Measurements from ENCODE around the gene OR6V1.

The OR6V1 gene

DNA sequence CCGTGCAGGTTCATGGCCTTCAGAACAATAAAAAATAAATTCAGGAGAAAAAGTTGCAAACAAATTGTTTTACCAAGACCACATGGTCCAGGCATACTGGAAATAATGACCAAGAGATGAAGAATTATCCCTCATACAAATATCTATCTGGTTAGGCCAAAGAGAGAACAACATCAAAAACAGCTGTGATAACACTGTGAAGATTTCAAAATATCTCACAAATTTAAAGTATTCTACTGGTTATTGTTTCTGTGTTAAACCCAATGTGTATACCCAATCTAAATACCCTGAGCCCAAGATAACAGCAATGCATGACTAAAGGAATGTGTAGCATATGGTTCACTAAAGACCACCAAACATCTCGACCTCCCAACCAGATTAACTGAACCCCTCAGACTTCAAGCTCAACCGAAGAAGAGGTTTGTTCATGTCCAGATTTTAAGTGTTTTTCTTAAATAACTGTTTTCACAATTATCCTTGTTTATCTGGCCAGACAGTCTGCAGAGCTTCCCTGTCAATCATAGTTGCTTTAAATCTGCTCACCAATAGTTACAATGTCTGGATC is 36.1 kb upstream of the OR6V1 start:
- peaks cover 3% of the 10 kb centered on the region for H3K4me1 ChIP-seq (ENCODE audit: control insufficient read depth, insufficient read depth, low read length)
- H3K27me3 ChIP-seq (ENCODE audit: control insufficient read depth in 1 of 2, insufficient read depth in 2 of 2, low read length in 2 of 2): peaks cover 0 to 3% of the 10 kb centered on the region in 2 donors
- H3K27ac ChIP-seq (ENCODE audit: low read length): no peak overlapping the region
- H3K9me3 ChIP-seq (ENCODE audit: control insufficient read depth in 2 of 2, low read length in 2 of 2): no peaks in the 10 kb centered on the region
- no peak overlapping the region for H3K4me3 ChIP-seq (ENCODE audit: low read length in 2 of 2)
- no peaks in the 10 kb centered on the region for H3K36me3 ChIP-seq (ENCODE audit: control insufficient read depth in 2 of 2, insufficient read depth in 2 of 2, low read length in 2 of 2)
- no peak overlapping the region for H3K9ac ChIP-seq (ENCODE audit: low read length in 2 of 2)

DNA sequence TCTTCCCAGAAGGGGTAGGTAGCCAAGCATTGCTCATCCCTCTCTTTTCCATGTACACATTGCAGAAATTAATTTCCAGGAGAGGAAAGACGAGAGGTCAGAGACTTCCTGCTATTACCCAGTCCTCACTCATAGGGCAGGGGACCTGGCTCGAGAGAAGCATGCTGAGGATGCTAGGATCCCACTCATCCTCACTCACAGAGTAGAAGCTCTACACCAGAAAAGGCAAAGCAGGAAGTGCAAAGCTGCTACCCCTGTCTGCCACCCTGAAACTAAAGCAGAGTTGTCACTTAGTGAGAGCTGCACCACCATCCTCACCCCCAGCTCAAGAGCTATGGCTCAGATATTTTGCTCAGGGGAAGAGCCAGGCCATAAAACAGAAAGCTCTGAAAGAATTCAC is 35.1 kb upstream of the OR6V1 start:
- Histone ChIP-seq H3K4me1 (ENCODE audit: control insufficient read depth, insufficient read depth, low read length) (peaks cover 3% of the 10 kb centered on the region), H3K27ac (ENCODE audit: low read length) (no peak overlapping the region), H3K9ac (ENCODE audit: low read length in 2 of 2) (no peak overlapping the region), H3K9me3 (ENCODE audit: control insufficient read depth in 2 of 2, low read length in 2 of 2) (no peaks in the 10 kb centered on the region), H3K27me3 (ENCODE audit: control insufficient read depth in 1 of 2, insufficient read depth in 2 of 2, low read length in 2 of 2) (peaks cover 0 to 3% of the 10 kb centered on the region in 2 donors), H3K36me3 (ENCODE audit: control insufficient read depth in 2 of 2, insufficient read depth in 2 of 2, low read length in 2 of 2) (no peaks in the 10 kb centered on the region), H3K4me3 (ENCODE audit: low read length in 2 of 2) (no peak overlapping the region)

GRCh38 chr7:143018931-143019330 is 33.2 kb upstream of the OR6V1 start:
- Histone ChIP-seq H3K9me3 (ENCODE audit: control insufficient read depth in 2 of 2, low read length in 2 of 2) (no peaks in the 10 kb centered on the region), H3K4me3 (ENCODE audit: low read length in 2 of 2) (no peak overlapping the region), H3K27me3 (ENCODE audit: control insufficient read depth in 1 of 2, insufficient read depth in 2 of 2, low read length in 2 of 2) (peaks cover 0 to 3% of the 10 kb centered on the region in 2 donors), H3K36me3 (ENCODE audit: control insufficient read depth in 2 of 2, insufficient read depth in 2 of 2, low read length in 2 of 2) (no peaks in the 10 kb centered on the region), H3K27ac (ENCODE audit: low read length) (no peak overlapping the region), H3K4me1 (ENCODE audit: control insufficient read depth, insufficient read depth, low read length) (no peaks in the 10 kb centered on the region), H3K9ac (ENCODE audit: low read length in 2 of 2) (no peak overlapping the region)

DNA sequence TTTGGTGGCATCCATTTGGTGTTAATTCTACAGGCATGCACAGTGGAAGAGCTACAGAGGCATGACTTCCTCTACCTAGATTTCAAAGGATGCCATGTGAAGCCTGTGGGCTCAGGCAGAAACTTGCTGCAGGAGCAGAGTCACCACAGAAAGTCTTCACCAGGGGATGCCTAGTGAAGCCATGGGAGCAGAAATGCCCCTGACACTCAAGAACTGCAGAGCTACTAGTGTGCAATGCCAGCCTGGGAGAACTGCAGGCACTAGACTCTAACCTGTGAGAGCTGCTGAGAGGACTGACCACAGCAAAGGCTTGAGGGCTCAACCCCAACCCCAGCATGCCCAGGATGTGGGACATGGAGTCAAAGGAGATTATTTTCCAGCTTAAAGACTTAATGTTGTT is 29.1 kb upstream of the OR6V1 start:
- no peaks in the 10 kb centered on the region for H3K4me1 ChIP-seq (ENCODE audit: control insufficient read depth, insufficient read depth, low read length)
- H3K27ac ChIP-seq (ENCODE audit: low read length): no peak overlapping the region
- H3K4me3 ChIP-seq (ENCODE audit: low read length in 2 of 2): no peak overlapping the region
- no peaks in the 10 kb centered on the region for H3K36me3 ChIP-seq (ENCODE audit: control insufficient read depth in 2 of 2, insufficient read depth in 2 of 2, low read length in 2 of 2)
- H3K27me3 ChIP-seq (ENCODE audit: control insufficient read depth in 1 of 2, insufficient read depth in 2 of 2, low read length in 2 of 2): no peaks in the 10 kb centered on the region
- H3K9ac ChIP-seq (ENCODE audit: low read length in 2 of 2): no peak overlapping the region
- H3K9me3 ChIP-seq (ENCODE audit: control insufficient read depth in 2 of 2, low read length in 2 of 2): no peaks in the 10 kb centered on the region

GRCh38 chr7:143025371-143025770 is 26.8 kb upstream of the OR6V1 start:
- no peak overlapping the region for H3K9ac ChIP-seq (ENCODE audit: low read length in 2 of 2)
- no peaks in the 10 kb centered on the region for H3K4me1 ChIP-seq (ENCODE audit: control insufficient read depth, insufficient read depth, low read length)
- no peaks in the 10 kb centered on the region for H3K36me3 ChIP-seq (ENCODE audit: control insufficient read depth in 2 of 2, insufficient read depth in 2 of 2, low read length in 2 of 2)
- no peaks in the 10 kb centered on the region for H3K9me3 ChIP-seq (ENCODE audit: control insufficient read depth in 2 of 2, low read length in 2 of 2)
- no peaks in the 10 kb centered on the region for H3K27me3 ChIP-seq (ENCODE audit: control insufficient read depth in 1 of 2, insufficient read depth in 2 of 2, low read length in 2 of 2)
- no peak overlapping the region for H3K27ac ChIP-seq (ENCODE audit: low read length)
- no peak overlapping the region for H3K4me3 ChIP-seq (ENCODE audit: low read length in 2 of 2)

DNA sequence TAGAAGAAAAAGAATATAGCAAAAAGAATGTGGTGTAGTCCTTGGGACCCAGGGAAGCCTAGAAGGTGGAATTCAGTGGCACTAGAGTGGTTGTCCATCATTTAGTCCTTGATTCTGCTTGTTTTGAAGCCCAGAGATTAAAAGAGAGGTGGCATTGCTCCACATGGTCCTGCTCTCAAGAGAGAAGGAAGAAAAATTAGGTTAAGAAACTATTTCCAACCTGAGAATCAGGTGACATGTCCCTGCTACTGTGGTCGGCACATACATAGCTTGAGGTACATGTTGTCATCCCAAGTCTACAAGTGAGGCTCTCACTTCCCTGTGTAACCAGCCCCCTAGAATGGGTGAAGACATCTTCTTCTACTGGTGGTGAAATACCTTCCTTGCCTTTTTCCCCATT is 25.1 kb upstream of the OR6V1 start, which contains the start of gene OR9A2:
Gene OR9A2 (minus strand): TSS at position 101 of the 400 bp plus-strand sequence. CDS start 0 bp downstream, at position 101.
- Histone ChIP-seq H3K36me3 (ENCODE audit: control insufficient read depth in 2 of 2, insufficient read depth in 2 of 2, low read length in 2 of 2) (no peaks in the 10 kb centered on the region), H3K4me3 (ENCODE audit: low read length in 2 of 2) (no peak within 1 kb of the TSS)

GRCh38 chr7:143027683-143028082 is 24.5 kb upstream of the OR6V1 start:
- Histone ChIP-seq H3K27me3 (ENCODE audit: control insufficient read depth in 1 of 2, insufficient read depth in 2 of 2, low read length in 2 of 2) (peaks cover 0 to 2% of the 10 kb centered on the region in 2 donors), H3K9ac (ENCODE audit: low read length in 2 of 2) (no peak overlapping the region), H3K4me3 (ENCODE audit: low read length in 2 of 2) (no peak overlapping the region), H3K36me3 (ENCODE audit: control insufficient read depth in 2 of 2, insufficient read depth in 2 of 2, low read length in 2 of 2) (no peaks in the 10 kb centered on the region), H3K27ac (ENCODE audit: low read length) (no peak overlapping the region), H3K4me1 (ENCODE audit: control insufficient read depth, insufficient read depth, low read length) (no peaks in the 10 kb centered on the region), H3K9me3 (ENCODE audit: control insufficient read depth in 2 of 2, low read length in 2 of 2) (no peaks in the 10 kb centered on the region)

More for the DNA sequence above, 25.1 kb upstream of the OR6V1 start, which contains the start of gene OR9A2:
- H3K27ac ChIP-seq (ENCODE audit: low read length): no peak within 1 kb of the TSS
- no peak within 1 kb of the TSS for H3K9ac ChIP-seq (ENCODE audit: low read length in 2 of 2)
- no peaks in the 10 kb centered on the region for H3K9me3 ChIP-seq (ENCODE audit: control insufficient read depth in 2 of 2, low read length in 2 of 2)
- H3K27me3 ChIP-seq (ENCODE audit: control insufficient read depth in 1 of 2, insufficient read depth in 2 of 2, low read length in 2 of 2): peaks cover 0 to 2% of the 10 kb centered on the region in 2 donors
- H3K4me1 ChIP-seq (ENCODE audit: control insufficient read depth, insufficient read depth, low read length): no peaks in the 10 kb centered on the region

GRCh38 chr7:143038635-143039034 is 13.5 kb upstream of the OR6V1 start:
- no peak overlapping the region for H3K9ac ChIP-seq (ENCODE audit: low read length in 2 of 2)
- no peak overlapping the region for H3K4me3 ChIP-seq (ENCODE audit: low read length in 2 of 2)
- H3K27ac ChIP-seq (ENCODE audit: low read length): no peak overlapping the region
- no peaks in the 10 kb centered on the region for H3K36me3 ChIP-seq (ENCODE audit: control insufficient read depth in 2 of 2, insufficient read depth in 2 of 2, low read length in 2 of 2)
- H3K9me3 ChIP-seq (ENCODE audit: control insufficient read depth in 2 of 2, low read length in 2 of 2): no peaks in the 10 kb centered on the region
- H3K27me3 ChIP-seq (ENCODE audit: control insufficient read depth in 1 of 2, insufficient read depth in 2 of 2, low read length in 2 of 2): no peaks in the 10 kb centered on the region
- no peaks in the 10 kb centered on the region for H3K4me1 ChIP-seq (ENCODE audit: control insufficient read depth, insufficient read depth, low read length)

GRCh38 chr7:143040209-143040715 is 11.9 kb upstream of the OR6V1 start:
- no peaks in the 10 kb centered on the region for H3K9me3 ChIP-seq (ENCODE audit: control insufficient read depth in 2 of 2, low read length in 2 of 2)
- H3K4me1 ChIP-seq (ENCODE audit: control insufficient read depth, insufficient read depth, low read length): no peaks in the 10 kb centered on the region
- no peaks in the 10 kb centered on the region for H3K36me3 ChIP-seq (ENCODE audit: control insufficient read depth in 2 of 2, insufficient read depth in 2 of 2, low read length in 2 of 2)
- H3K27me3 ChIP-seq (ENCODE audit: control insufficient read depth in 1 of 2, insufficient read depth in 2 of 2, low read length in 2 of 2): no peaks in the 10 kb centered on the region
- no peak overlapping the region for H3K9ac ChIP-seq (ENCODE audit: low read length in 2 of 2)
- H3K4me3 ChIP-seq (ENCODE audit: low read length in 2 of 2): no peak overlapping the region
- no peak overlapping the region for H3K27ac ChIP-seq (ENCODE audit: low read length)

DNA sequence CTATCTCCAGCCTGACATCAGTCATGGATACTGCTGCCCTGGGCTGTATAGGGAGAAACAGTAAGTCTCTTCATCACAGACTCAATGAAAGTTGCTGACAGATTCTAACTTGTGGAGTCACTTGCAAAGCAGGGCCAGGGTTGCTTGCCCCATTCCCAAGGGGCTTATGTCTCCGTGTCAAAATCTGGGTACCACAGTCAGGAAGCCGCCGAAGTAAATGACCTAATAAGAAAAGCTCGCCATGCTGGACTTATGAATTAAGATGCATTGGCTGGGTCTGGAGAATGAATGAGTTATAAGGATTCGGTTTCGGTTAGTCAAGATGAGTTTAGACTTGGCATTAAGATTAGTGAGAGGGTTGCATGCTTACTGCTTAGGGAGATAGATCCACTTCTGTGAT is 10.8 kb upstream of the OR6V1 start:
- H3K4me3 ChIP-seq (ENCODE audit: low read length in 2 of 2): no peak overlapping the region
- no peak overlapping the region for H3K27ac ChIP-seq (ENCODE audit: low read length)
- no peaks in the 10 kb centered on the region for H3K36me3 ChIP-seq (ENCODE audit: control insufficient read depth in 2 of 2, insufficient read depth in 2 of 2, low read length in 2 of 2)

GRCh38 chr7:143042159-143042789 is 9.9 kb upstream of the OR6V1 start:
- no peak overlapping the region for H3K4me3 ChIP-seq (ENCODE audit: low read length in 2 of 2)
- H3K4me1 ChIP-seq (ENCODE audit: control insufficient read depth, insufficient read depth, low read length): no peaks in the 10 kb centered on the region
- H3K9me3 ChIP-seq (ENCODE audit: control insufficient read depth in 2 of 2, low read length in 2 of 2): no peaks in the 10 kb centered on the region
- no peaks in the 10 kb centered on the region for H3K27me3 ChIP-seq (ENCODE audit: control insufficient read depth in 1 of 2, insufficient read depth in 2 of 2, low read length in 2 of 2)
- no peaks in the 10 kb centered on the region for H3K36me3 ChIP-seq (ENCODE audit: control insufficient read depth in 2 of 2, insufficient read depth in 2 of 2, low read length in 2 of 2)
- no peak overlapping the region for H3K27ac ChIP-seq (ENCODE audit: low read length)
- no peak overlapping the region for H3K9ac ChIP-seq (ENCODE audit: low read length in 2 of 2)

More for the DNA sequence above, 10.8 kb upstream of the OR6V1 start:
- no peaks in the 10 kb centered on the region for H3K9me3 ChIP-seq (ENCODE audit: control insufficient read depth in 2 of 2, low read length in 2 of 2)
- H3K9ac ChIP-seq (ENCODE audit: low read length in 2 of 2): no peak overlapping the region
- no peaks in the 10 kb centered on the region for H3K27me3 ChIP-seq (ENCODE audit: control insufficient read depth in 1 of 2, insufficient read depth in 2 of 2, low read length in 2 of 2)
- H3K4me1 ChIP-seq (ENCODE audit: control insufficient read depth, insufficient read depth, low read length): no peaks in the 10 kb centered on the region

Data from stomach smooth muscle (tissue), 2 donors.